ENCODE data around the gene SGMS1. TPM values are rescaled to one million over a fixed set of nuclear protein-coding genes. Genes with fewer than 3 reads are reported as not detected.

Gene SGMS1
- polyA plus RNA-seq, 1 donor from 2014 or later, result 8.0 TPM

- Histone ChIP-seq H3K9me2 (ENCODE audit: insufficient read depth, low read length) (no peaks in the 10 kb centered on the region), H3K9me3 (ENCODE audit: low read length) (no peaks in the 10 kb centered on the region), H3K4me3 (ENCODE audit: low read length) (no peak overlapping the region), H3K36me3 (ENCODE audit: insufficient read depth, low read length) (no peaks in the 10 kb centered on the region), H3K27ac (ENCODE audit: low read length) (no peak overlapping the region), H4K20me1 (ENCODE audit: insufficient read depth) (no peaks in the 10 kb centered on the region), H3K27me3 (ENCODE audit: insufficient read depth, low read depth, low read length) (no peaks in the 10 kb centered on the region), H3K79me2 (replicated peaks; ENCODE audit: insufficient read depth, low read length) (no peaks in the 10 kb centered on the region), H3K4me2 (ENCODE audit: low read length) (no peak overlapping the region), H3F3A (ENCODE audit: insufficient read depth, low read length, poor library complexity, severe bottlenecking) (no peaks in the 10 kb centered on the region), H3K9ac (ENCODE audit: low read length) (no peak overlapping the region), H2AFZ (ENCODE audit: low read depth, low read length) (no peak overlapping the region)
- TF ChIP-seq CTCF (IDR thresholded peaks at IDR 0.05; ENCODE audit: poor library complexity, severe bottlenecking) (no peak), POLR2AphosphoS5 (IDR thresholded peaks at IDR 0.05) (no peak), MXI1 (conservative IDR thresholded peaks at IDR 0.05; ENCODE audit: poor library complexity, severe bottlenecking) (no peak), EP300 (conservative IDR thresholded peaks at IDR 0.05; ENCODE audit: poor library complexity, severe bottlenecking) (no peak), SMC3 (conservative IDR thresholded peaks at IDR 0.05; ENCODE audit: poor library complexity) (no peak), REST (IDR thresholded peaks at IDR 0.05; ENCODE audit: borderline replicate concordance) (no peak), RAD21 (conservative IDR thresholded peaks at IDR 0.05) (no peak), EZH2 (IDR thresholded peaks at IDR 0.05; ENCODE audit: borderline replicate concordance, insufficient read depth, low read length, poor library complexity, severe bottlenecking) (no peak), TAF1 (IDR thresholded peaks at IDR 0.05; ENCODE audit: low read depth) (no peak)
These were observed 143.4 kb downstream of the SGMS1 start for GRCh38 chr10:50480054-50481007.

GRCh38 chr10:50477287-50478203 is 146.2 kb downstream of the SGMS1 start:
- Histone ChIP-seq H3K4me2 (ENCODE audit: low read length) (no peak overlapping the region), H3K9me3 (ENCODE audit: low read length) (no peaks in the 10 kb centered on the region), H2AFZ (ENCODE audit: low read depth, low read length) (no peak overlapping the region), H3K79me2 (replicated peaks; ENCODE audit: insufficient read depth, low read length) (no peaks in the 10 kb centered on the region), H3K27ac (ENCODE audit: low read length) (no peak overlapping the region), H4K20me1 (ENCODE audit: insufficient read depth) (no peaks in the 10 kb centered on the region), H3K4me3 (ENCODE audit: low read length) (no peak overlapping the region), H3K9me2 (ENCODE audit: insufficient read depth, low read length) (no peaks in the 10 kb centered on the region), H3K36me3 (ENCODE audit: insufficient read depth, low read length) (no peaks in the 10 kb centered on the region), H3F3A (ENCODE audit: insufficient read depth, low read length, poor library complexity, severe bottlenecking) (no peaks in the 10 kb centered on the region), H3K9ac (ENCODE audit: low read length) (no peak overlapping the region), H3K27me3 (ENCODE audit: insufficient read depth, low read depth, low read length) (no peaks in the 10 kb centered on the region)
- TF ChIP-seq TAF1 (IDR thresholded peaks at IDR 0.05; ENCODE audit: low read depth) (no peak), EP300 (conservative IDR thresholded peaks at IDR 0.05; ENCODE audit: poor library complexity, severe bottlenecking) (no peak), EZH2 (IDR thresholded peaks at IDR 0.05; ENCODE audit: borderline replicate concordance, insufficient read depth, low read length, poor library complexity, severe bottlenecking) (no peak)

All from neural cell (in vitro differentiated cells).